CD4-positive, alpha-beta T cell treated with Interleukin-1 beta for 1 hour (primary cell): ENCODE data around the gene PIK3CA.
A peak's percentile ranks its signal among the peaks of the same experiment; 100 is the strongest.
"Not testable (repeated sequence)": the region's sequence is repeated elsewhere in the genome, so short reads cannot be mapped to it uniquely, and the experiment has no call there.

Experiments used
- DNase-seq, 2 donors: peaks; one replicate each; pipeline ENCODE4 v3.0.0-alpha.2; 2020 to 2022

Gene PIK3CA

GRCh38 chr3:179265875-179266274 is 117.7 kb downstream of the PIK3CA start:
- no peak for DNase-seq

- DNase-seq: no peak
Measured at GRCh38 chr3:179266701-179267211, 118.6 kb downstream of the PIK3CA start.

GRCh38 chr3:179268400-179269051 is 120.4 kb downstream of the PIK3CA start:
- no peak for DNase-seq

- DNase-seq: no peak
Measured at GRCh38 chr3:179269152-179269707, 121.1 kb downstream of the PIK3CA start.

- DNase-seq: peak in 1 of 2 donors; percentile 12
Measured at GRCh38 chr3:179272385-179272784, 124.2 kb downstream of the PIK3CA start.

- not testable (repeated sequence) for DNase-seq
Measured at GRCh38 chr3:179274434-179274833, 126.3 kb downstream of the PIK3CA start.

GRCh38 chr3:179276001-179276400 is 127.8 kb downstream of the PIK3CA start:
- DNase-seq: no peak

GRCh38 chr3:179276743-179277142 is 128.6 kb downstream of the PIK3CA start:
- DNase-seq: no peak

- no peak for DNase-seq
Measured at GRCh38 chr3:179278151-179278550, 130.0 kb downstream of the PIK3CA start.

- DNase-seq: no peak
Measured at GRCh38 chr3:179278932-179279693, 131.0 kb downstream of the PIK3CA start.

GRCh38 chr3:179279837-179280236 is 131.7 kb downstream of the PIK3CA start:
- no peak for DNase-seq

GRCh38 chr3:179281825-179282224 is 133.7 kb downstream of the PIK3CA start:
- no peak for DNase-seq

- no peak for DNase-seq
Measured at GRCh38 chr3:179286331-179286730, 138.2 kb downstream of the PIK3CA start.

- DNase-seq: no peak
Measured at GRCh38 chr3:179288845-179289244, 140.7 kb downstream of the PIK3CA start.

GRCh38 chr3:179289295-179289694 is 141.1 kb downstream of the PIK3CA start:
- DNase-seq: no peak
